Measurements from ENCODE around the gene DTNA.

DNA sequence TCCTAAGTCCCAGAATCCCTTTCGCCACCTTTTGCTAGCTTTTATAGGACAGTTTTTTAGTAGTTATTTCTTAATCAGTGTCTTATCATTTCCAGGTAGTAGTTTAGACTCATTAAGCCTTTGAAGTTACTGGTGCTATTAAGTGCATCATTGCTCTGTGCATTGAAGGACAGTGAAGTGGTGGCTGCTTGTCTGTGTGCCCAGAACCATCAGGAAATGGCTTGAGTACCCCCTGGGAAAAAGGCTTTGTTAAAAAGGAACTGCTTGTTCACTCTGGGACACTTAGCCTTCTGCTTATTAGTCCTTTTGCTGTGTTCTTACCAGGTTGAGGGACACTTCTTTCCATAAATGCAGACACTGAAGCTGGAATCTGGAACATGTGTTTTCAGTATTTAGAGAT, 30.0 kb downstream of the DTNA start:
- TF ChIP-seq POLR2A (IDR thresholded peaks at IDR 0.05): no peak
- TF ChIP-seq, protein P1, sequence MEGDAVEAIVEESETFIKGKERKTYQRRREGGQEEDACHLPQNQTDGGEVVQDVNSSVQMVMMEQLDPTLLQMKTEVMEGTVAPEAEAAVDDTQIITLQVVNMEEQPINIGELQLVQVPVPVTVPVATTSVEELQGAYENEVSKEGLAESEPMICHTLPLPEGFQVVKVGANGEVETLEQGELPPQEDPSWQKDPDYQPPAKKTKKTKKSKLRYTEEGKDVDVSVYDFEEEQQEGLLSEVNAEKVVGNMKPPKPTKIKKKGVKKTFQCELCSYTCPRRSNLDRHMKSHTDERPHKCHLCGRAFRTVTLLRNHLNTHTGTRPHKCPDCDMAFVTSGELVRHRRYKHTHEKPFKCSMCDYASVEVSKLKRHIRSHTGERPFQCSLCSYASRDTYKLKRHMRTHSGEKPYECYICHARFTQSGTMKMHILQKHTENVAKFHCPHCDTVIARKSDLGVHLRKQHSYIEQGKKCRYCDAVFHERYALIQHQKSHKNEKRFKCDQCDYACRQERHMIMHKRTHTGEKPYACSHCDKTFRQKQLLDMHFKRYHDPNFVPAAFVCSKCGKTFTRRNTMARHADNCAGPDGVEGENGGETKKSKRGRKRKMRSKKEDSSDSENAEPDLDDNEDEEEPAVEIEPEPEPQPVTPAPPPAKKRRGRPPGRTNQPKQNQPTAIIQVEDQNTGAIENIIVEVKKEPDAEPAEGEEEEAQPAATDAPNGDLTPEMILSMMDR (IDR thresholded peaks at IDR 0.05): no peak

Measured in Peyer's patch (tissue), 4 donors.